Astrocyte of the spinal cord (primary cell): ENCODE results near the gene FOXN3.

Source experiments
- DNase-seq: peaks from one replicate; pipeline ENCODE4 v3.0.0; 2011; ENCODE audit warnings: low read depth, low spot score
- H3K4me3 ChIP-seq: 2 replicates; pipeline ENCODE4 v1.5.1; 2011; ENCODE audit warnings: low read depth, mild to moderate bottlenecking, low read length, moderate library complexity
- CTCF ChIP-seq: IDR thresholded peaks from 2 replicates; pipeline ENCODE4 v1.5.1; 2012; ENCODE audit warnings: low read depth, mild to moderate bottlenecking, low read length, inconsistent platforms
- in situ Hi-C: cut with HindIII; loops from 2 replicates; pipeline ENCODE4 v1.10.0; 2017; ENCODE audit warnings: low sequenced_read_pairs

Gene FOXN3

GRCh38 chr14:89419973-89420482, 3.0 kb upstream of the FOXN3 start:
- no peak for TF ChIP-seq CTCF
- in situ Hi-C loops, result no loop called here

GRCh38 chr14:89418976-89419375, 1.9 kb upstream of the FOXN3 start:
- H3K4me3 ChIP-seq, result no peak overlapping the region
- no peak for DNase-seq
- in situ Hi-C loops, result no loop called here

More at GRCh38 chr14:89419973-89420482, 3.0 kb upstream of the FOXN3 start:
- no peak for DNase-seq
- no peak overlapping the region for H3K4me3 ChIP-seq

GRCh38 chr14:89418452-89418851, 1.4 kb upstream of the FOXN3 start:
- no peak for TF ChIP-seq CTCF
- no peak for DNase-seq
- no peak overlapping the region for H3K4me3 ChIP-seq
- in situ Hi-C loops, result no loop called here

More at GRCh38 chr14:89418976-89419375, 1.9 kb upstream of the FOXN3 start:
- no peak for TF ChIP-seq CTCF

GRCh38 chr14:89417465-89418225, 612 bp upstream of the FOXN3 start:
- peak overlapping the region; percentile 47 for H3K4me3 ChIP-seq
- TF ChIP-seq CTCF, result peak; percentile 28
- in situ Hi-C loops, result no loop called here
- peak; percentile 50 for DNase-seq

- H3K4me3 ChIP-seq, result peak overlapping the region; percentile 90
- in situ Hi-C loops, result no loop called here
- TF ChIP-seq CTCF, result no peak
- peak; percentile 99 for DNase-seq
Measured at GRCh38 chr14:89416002-89416995, 734 bp downstream of the FOXN3 start.

GRCh38 chr14:89415159-89415558, 1.9 kb downstream of the FOXN3 start:
- no peak for TF ChIP-seq CTCF
- H3K4me3 ChIP-seq, result peak overlapping the region; percentile 90
- in situ Hi-C loops, result no loop called here
- DNase-seq, result no peak
